Memory B cell (primary cell): ENCODE results near the gene MTA1.
A peak's percentile ranks its signal among the peaks of the same experiment; 100 is the strongest.

ENCODE experiments used
- ATAC-seq: fragments of 150-1000 bp; cut with Tn5 transposase; 2 replicates; pipeline ENCODE4 v1.10.0; 2021; ENCODE audit warnings: low read depth, mild to moderate bottlenecking, moderate library complexity
- DNase-seq, 2 donors: peaks; one replicate each; pipeline ENCODE4 v3.0.0; 2022; ENCODE audit warnings: low spot score in 2 of 2
- H3K27ac Mint-ChIP-seq: one replicate; pipeline ENCODE4 v1.8.0; 2022; ENCODE audit warnings: mild to moderate bottlenecking, moderate library complexity, mixed read lengths
- H3K27me3 Mint-ChIP-seq: one replicate; pipeline ENCODE4 v1.8.0; 2022; ENCODE audit warnings: mixed read lengths
- H3K36me3 Mint-ChIP-seq: one replicate; pipeline ENCODE4 v1.8.0; 2022; ENCODE audit warnings: mild to moderate bottlenecking, mixed read lengths
- H3K4me1 Mint-ChIP-seq: one replicate; pipeline ENCODE4 v1.8.0; 2022; ENCODE audit warnings: mixed read lengths
- H3K4me3 Mint-ChIP-seq: one replicate; pipeline ENCODE4 v1.8.0; 2022; ENCODE audit warnings: mild to moderate bottlenecking, moderate library complexity, mixed read lengths
- H3K9me3 Mint-ChIP-seq: one replicate; pipeline ENCODE4 v1.8.0; 2022; ENCODE audit warnings: mixed read lengths

Gene MTA1

GRCh38 chr14:105478398-105479251 is 59.0 kb downstream of the MTA1 start:
- Mint-ChIP-seq H3K9me3 (peaks cover 3% of the 10 kb centered on the region), H3K4me1 (peaks cover 36% of the 10 kb centered on the region), H3K27ac (peak overlapping the region; percentile 99), H3K27me3 (no peaks in the 10 kb centered on the region), H3K4me3 (peak overlapping the region; percentile 21), H3K36me3 (peaks cover 6% of the 10 kb centered on the region)
- DNase-seq (peak in 1 of 2 donors; percentile 25), ATAC-seq (no peak)

- peak overlapping the region; percentile 99 for H3K27ac Mint-ChIP-seq
- no peaks in the 10 kb centered on the region for H3K27me3 Mint-ChIP-seq
- DNase-seq (peak in 1 of 2 donors; percentile 48), ATAC-seq (no peak)
- peaks cover 41% of the 10 kb centered on the region for H3K4me1 Mint-ChIP-seq
- H3K4me3 Mint-ChIP-seq: peak overlapping the region; percentile 77
- peaks cover 6% of the 10 kb centered on the region for H3K36me3 Mint-ChIP-seq
- H3K9me3 Mint-ChIP-seq: peaks cover 3% of the 10 kb centered on the region
Measured at GRCh38 chr14:105479431-105480158, 60.0 kb downstream of the MTA1 start.

GRCh38 chr14:105480199-105480746 is 60.6 kb downstream of the MTA1 start:
- H3K27ac Mint-ChIP-seq: peak overlapping the region; percentile 99

GRCh38 chr14:105480807-105481801 is 61.5 kb downstream of the MTA1 start:
- Mint-ChIP-seq H3K27me3 (no peaks in the 10 kb centered on the region), H3K4me3 (peak overlapping the region; percentile 56), H3K9me3 (peaks cover 3% of the 10 kb centered on the region), H3K27ac (peak overlapping the region; percentile 99), H3K4me1 (peaks cover 49% of the 10 kb centered on the region), H3K36me3 (peaks cover 6% of the 10 kb centered on the region)
- ATAC-seq (peak; percentile 43), DNase-seq (peak; percentile 99)

More at GRCh38 chr14:105480199-105480746, 60.6 kb downstream of the MTA1 start:
- Mint-ChIP-seq H3K36me3 (peaks cover 6% of the 10 kb centered on the region), H3K4me3 (peak overlapping the region; percentile 1), H3K4me1 (peaks cover 44% of the 10 kb centered on the region), H3K9me3 (peaks cover 3% of the 10 kb centered on the region), H3K27me3 (no peaks in the 10 kb centered on the region)
- no peak for ATAC-seq
- DNase-seq: peak in 1 of 2 donors; percentile 24

- Mint-ChIP-seq H3K36me3 (peaks cover 6% of the 10 kb centered on the region), H3K27me3 (no peaks in the 10 kb centered on the region), H3K9me3 (peaks cover 3% of the 10 kb centered on the region), H3K27ac (peak overlapping the region; percentile 99), H3K4me3 (peak overlapping the region; percentile 75), H3K4me1 (peaks cover 49% of the 10 kb centered on the region)
- DNase-seq (peak; percentile 89 to 94), ATAC-seq (peak; percentile 61)
Measured at GRCh38 chr14:105481886-105482457, 62.3 kb downstream of the MTA1 start.

- H3K27ac Mint-ChIP-seq: peak overlapping the region; percentile 99
- no peaks in the 10 kb centered on the region for H3K27me3 Mint-ChIP-seq
- peaks cover 2% of the 10 kb centered on the region for H3K36me3 Mint-ChIP-seq
- H3K4me1 Mint-ChIP-seq: peaks cover 43% of the 10 kb centered on the region
- no peaks in the 10 kb centered on the region for H3K9me3 Mint-ChIP-seq
- ATAC-seq: no peak
- DNase-seq: peak in 1 of 2 donors; percentile 44
- H3K4me3 Mint-ChIP-seq: no peak overlapping the region
Measured at GRCh38 chr14:105482486-105483110, 63.0 kb downstream of the MTA1 start.

GRCh38 chr14:105483300-105484068 is 63.9 kb downstream of the MTA1 start:
- H3K4me1 Mint-ChIP-seq: peaks cover 44% of the 10 kb centered on the region
- peak in 1 of 2 donors; percentile 36 for DNase-seq
- H3K27me3 Mint-ChIP-seq: no peaks in the 10 kb centered on the region

GRCh38 chr14:105484069-105484996 is 64.7 kb downstream of the MTA1 start:
- no peaks in the 10 kb centered on the region for H3K9me3 Mint-ChIP-seq
- H3K4me1 Mint-ChIP-seq: peaks cover 47% of the 10 kb centered on the region
- H3K27me3 Mint-ChIP-seq: no peaks in the 10 kb centered on the region
- peak overlapping the region; percentile 30 for H3K4me3 Mint-ChIP-seq
- ATAC-seq (no peak), DNase-seq (peak in 1 of 2 donors; percentile 43)
- H3K36me3 Mint-ChIP-seq: peaks cover 3% of the 10 kb centered on the region
- H3K27ac Mint-ChIP-seq: peak overlapping the region; percentile 99

More at GRCh38 chr14:105483300-105484068, 63.9 kb downstream of the MTA1 start:
- Mint-ChIP-seq H3K36me3 (peaks cover 2% of the 10 kb centered on the region), H3K4me3 (no peak overlapping the region), H3K9me3 (no peaks in the 10 kb centered on the region), H3K27ac (peak overlapping the region; percentile 99)
- no peak for ATAC-seq

- ATAC-seq (no peak), DNase-seq (no peak)
- Mint-ChIP-seq H3K4me1 (peaks cover 48% of the 10 kb centered on the region), H3K36me3 (peaks cover 1% of the 10 kb centered on the region), H3K4me3 (no peak overlapping the region), H3K27me3 (no peaks in the 10 kb centered on the region), H3K9me3 (no peaks in the 10 kb centered on the region), H3K27ac (peak overlapping the region; percentile 99)
Measured at GRCh38 chr14:105484997-105485393, 65.4 kb downstream of the MTA1 start.

GRCh38 chr14:105485739-105486162 is 66.1 kb downstream of the MTA1 start:
- H3K9me3 Mint-ChIP-seq: no peaks in the 10 kb centered on the region
- H3K27ac Mint-ChIP-seq: peak overlapping the region; percentile 99
- ATAC-seq (no peak), DNase-seq (peak in 1 of 2 donors; percentile 55)
- H3K4me1 Mint-ChIP-seq: peaks cover 41% of the 10 kb centered on the region
- peaks cover 1% of the 10 kb centered on the region for H3K36me3 Mint-ChIP-seq
- no peaks in the 10 kb centered on the region for H3K27me3 Mint-ChIP-seq
- H3K4me3 Mint-ChIP-seq: peak overlapping the region; percentile 63
